KG1 (cell line): Measurements from ENCODE around the gene PPARG.
"Not testable (repeated sequence)": the region's sequence is repeated elsewhere in the genome, so short reads cannot be mapped to it uniquely, and the experiment has no call there.

Experiments
- DNase-seq: peaks from one replicate; lab custom pipeline; 2025; lab: John Stamatoyannopoulos, UW

Gene PPARG

GRCh38 chr3:12461097-12461649 is 172.3 kb downstream of the PPARG start:
- DNase-seq = no peak

- peak; percentile 32 for DNase-seq
Observed at GRCh38 chr3:12462159-12462947, 173.5 kb downstream of the PPARG start.

GRCh38 chr3:12463686-12464085 is 174.8 kb downstream of the PPARG start:
- no peak for DNase-seq

- DNase-seq = no peak
Observed at GRCh38 chr3:12464181-12464580, 175.3 kb downstream of the PPARG start.

- DNase-seq = no peak
Observed at GRCh38 chr3:12465151-12465835, 176.4 kb downstream of the PPARG start.

- DNase-seq = no peak
Observed at GRCh38 chr3:12465836-12466225, 177.0 kb downstream of the PPARG start.

GRCh38 chr3:12467746-12468145 is 178.9 kb downstream of the PPARG start:
- no peak for DNase-seq

GRCh38 chr3:12468276-12468675 is 179.4 kb downstream of the PPARG start:
- no peak for DNase-seq

GRCh38 chr3:12468757-12469156 is 179.9 kb downstream of the PPARG start:
- no peak for DNase-seq

- not testable (repeated sequence) for DNase-seq
Observed at GRCh38 chr3:12469222-12469621, 180.4 kb downstream of the PPARG start.

GRCh38 chr3:12470111-12470510 is 181.2 kb downstream of the PPARG start:
- DNase-seq = no peak

- DNase-seq = no peak
Observed at GRCh38 chr3:12470680-12471079, 181.8 kb downstream of the PPARG start.

GRCh38 chr3:12471241-12471640 is 182.4 kb downstream of the PPARG start:
- no peak for DNase-seq

- no peak for DNase-seq
Observed at GRCh38 chr3:12472000-12472610, 183.2 kb downstream of the PPARG start.

GRCh38 chr3:12472796-12473195 is 183.9 kb downstream of the PPARG start:
- DNase-seq = no peak

GRCh38 chr3:12473511-12473910 is 184.6 kb downstream of the PPARG start:
- no peak for DNase-seq

- no peak for DNase-seq
Observed at GRCh38 chr3:12476238-12476897, 187.5 kb downstream of the PPARG start.

GRCh38 chr3:12477256-12477655 is 188.4 kb downstream of the PPARG start:
- no peak for DNase-seq

- DNase-seq = no peak
Observed at GRCh38 chr3:12478326-12478725, 189.5 kb downstream of the PPARG start.

- DNase-seq = not testable (repeated sequence)
Observed at GRCh38 chr3:12479198-12479597, 190.3 kb downstream of the PPARG start.

- peak; percentile 19 for DNase-seq
Observed at GRCh38 chr3:12479919-12480427, 191.1 kb downstream of the PPARG start.

GRCh38 chr3:12483410-12483809 is 194.5 kb downstream of the PPARG start:
- DNase-seq = no peak
